HG03108 (cell line): ENCODE results near the gene RERE.
"Not testable (repeated sequence)": the region's sequence is repeated elsewhere in the genome, so short reads cannot be mapped to it uniquely, and the experiment has no call there.

ENCODE experiments used
- ATAC-seq: cut with Tn5 transposase; IDR thresholded peaks from one replicate; pipeline ENCODE4 v1.9.1; 2021; ENCODE audit warnings: moderate library complexity; ENCODE audit not compliant: unreplicated experiment

RERE gene

DNA sequence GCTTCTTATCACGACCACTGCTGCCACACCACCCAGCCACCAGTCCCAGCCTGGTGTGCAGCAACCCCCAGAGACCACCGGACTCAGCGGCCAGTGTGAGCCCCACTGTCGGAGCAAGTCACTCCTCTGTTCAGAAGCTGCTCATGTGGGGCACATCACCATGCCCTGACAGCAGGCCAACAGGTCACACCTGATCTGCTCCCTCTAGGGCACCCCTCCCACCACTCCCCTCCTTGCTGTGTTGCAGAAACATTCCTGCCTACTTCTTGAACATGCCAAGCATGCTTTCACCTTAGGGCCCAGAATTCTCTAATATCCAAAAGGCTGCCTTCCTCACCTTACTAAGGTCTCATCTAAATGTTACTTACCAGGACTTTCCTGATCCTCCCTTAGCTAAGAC lies 353.1 kb downstream of the RERE start:
- no peak for ATAC-seq

DNA sequence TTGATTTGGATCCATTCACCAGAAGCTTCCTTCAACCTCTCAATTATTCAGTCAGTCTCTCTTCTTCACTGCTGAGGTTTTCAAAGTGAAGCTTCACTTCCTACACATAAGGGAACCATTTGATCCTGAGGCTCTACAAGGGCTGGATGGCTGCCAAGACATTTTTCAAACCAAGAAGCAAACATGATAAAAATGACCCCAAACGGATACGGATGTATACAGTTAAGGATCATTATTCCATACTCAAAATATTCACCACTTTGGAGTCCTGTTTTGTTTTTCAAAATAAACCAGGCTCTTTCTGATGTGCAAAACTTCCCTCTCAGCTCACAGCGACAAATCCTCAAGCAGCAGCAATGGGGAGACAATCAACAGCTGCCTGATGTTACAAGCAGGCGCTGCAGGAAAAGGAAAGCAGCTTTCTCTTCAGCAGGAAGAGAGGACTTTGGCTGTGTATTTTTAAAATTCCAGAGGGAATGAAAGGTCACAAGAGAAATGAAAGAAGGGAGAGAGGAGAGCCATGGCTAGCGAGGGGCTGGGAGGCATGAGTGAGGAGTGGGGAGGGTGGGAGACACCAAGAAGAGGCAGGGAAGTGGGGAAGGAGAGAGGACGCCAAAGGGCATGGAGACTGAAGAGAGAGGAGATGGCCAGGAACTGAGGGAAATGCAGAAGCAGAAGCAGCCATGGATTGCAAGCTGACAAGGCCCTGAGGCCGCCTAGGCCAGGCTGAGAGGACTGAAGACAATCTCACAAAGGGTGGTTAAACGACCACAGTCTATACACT lies 354.1 kb downstream of the RERE start:
- ATAC-seq = no peak

DNA sequence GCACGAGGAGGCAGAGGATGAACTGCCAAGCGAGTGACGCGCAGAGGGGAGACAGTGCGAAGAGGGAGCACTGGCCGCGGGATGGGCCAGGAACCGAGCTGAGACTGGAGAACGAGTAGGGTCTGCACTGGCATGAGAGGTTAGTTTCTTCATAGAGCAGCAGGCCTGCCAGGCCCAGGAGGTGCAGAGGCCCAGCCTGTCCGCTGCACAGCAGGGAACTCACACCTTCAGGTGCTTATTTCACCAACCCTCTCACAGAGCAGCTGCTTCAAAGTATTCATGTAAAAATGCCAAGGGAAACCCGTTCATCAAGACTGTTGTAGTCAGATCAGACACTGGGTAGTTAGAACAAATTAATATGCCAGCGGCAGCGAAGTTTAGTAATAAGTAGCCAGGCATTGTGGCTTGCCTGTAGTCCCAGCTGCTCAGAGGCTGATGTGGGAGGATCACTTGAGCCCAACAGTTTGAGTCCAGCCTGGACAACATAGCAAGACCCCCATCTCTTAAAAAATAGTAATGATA lies 355.0 kb downstream of the RERE start:
- ATAC-seq = no peak

DNA sequence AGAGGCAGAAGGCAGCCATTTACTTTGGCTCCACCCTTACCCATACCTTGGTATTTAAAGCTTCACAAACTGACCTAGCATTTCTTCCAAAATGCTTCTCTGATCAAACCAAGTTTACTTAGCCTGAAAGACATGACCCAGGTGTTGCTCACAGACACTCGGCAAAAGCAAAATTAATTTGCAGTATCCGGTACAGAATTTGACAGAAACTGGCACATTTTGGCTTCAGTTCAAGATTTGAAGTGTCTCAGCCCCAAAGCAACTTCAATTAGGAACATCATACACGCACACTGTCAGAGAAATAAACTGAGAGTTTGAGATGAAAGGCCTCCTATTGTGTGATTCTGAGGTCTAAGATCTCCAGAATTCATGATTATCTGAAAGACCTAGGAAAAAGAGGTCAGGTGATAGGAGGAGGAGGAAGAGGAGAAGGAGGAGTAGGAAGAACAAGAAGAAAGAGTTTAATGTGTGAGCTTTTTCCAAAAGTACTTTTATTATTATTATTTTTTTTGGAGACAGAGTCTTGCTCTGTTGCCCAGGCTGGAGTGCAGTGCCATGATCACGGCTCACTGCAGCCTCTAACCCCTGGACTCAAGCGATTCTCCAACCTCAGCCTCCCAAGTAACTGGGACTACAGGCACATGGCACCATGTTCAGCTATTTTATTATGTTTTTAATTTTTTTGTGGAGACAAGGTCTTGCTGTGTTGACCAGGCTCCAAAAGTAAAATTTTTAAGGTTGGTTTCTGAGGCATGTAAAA lies 355.9 kb downstream of the RERE start:
- ATAC-seq = no peak

DNA sequence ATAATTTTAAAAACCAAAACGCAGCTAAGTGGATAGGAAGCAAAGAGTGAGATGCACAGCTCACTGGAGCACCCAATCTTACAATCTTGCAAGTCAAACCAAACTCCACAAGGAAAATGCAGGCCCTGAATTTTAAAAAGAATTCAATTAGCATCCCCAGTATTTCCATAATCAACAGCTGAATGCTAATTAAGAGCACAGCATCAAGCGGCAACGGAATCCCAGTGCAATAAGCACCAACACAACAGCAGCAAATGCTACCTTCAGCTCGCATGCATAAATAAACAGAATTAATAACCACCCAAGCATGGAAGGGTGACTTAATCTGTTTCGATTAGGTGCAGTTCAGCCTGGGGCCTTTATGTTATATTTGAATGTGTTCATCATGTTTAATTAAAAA lies 356.7 kb downstream of the RERE start:
- no peak for ATAC-seq

DNA sequence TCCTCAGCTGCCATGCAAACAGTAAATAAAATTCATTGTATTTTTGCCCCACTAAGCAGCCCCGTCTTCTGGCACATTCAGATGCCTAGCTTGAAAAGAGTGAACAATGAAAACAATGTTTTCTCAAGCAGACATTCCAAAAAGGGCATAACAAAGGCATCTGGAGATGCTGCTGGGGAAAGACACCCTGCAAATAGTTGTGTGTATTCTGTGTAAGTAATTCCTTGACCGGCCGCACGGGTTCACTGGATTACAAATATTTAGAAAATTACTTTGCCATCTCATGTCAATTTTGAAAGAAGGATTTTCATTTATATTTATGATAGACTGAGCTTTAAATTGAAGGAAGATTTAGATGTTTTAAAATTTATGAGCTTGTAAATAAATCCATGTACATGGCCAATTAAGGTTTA lies 357.3 kb downstream of the RERE start:
- ATAC-seq = no peak

DNA sequence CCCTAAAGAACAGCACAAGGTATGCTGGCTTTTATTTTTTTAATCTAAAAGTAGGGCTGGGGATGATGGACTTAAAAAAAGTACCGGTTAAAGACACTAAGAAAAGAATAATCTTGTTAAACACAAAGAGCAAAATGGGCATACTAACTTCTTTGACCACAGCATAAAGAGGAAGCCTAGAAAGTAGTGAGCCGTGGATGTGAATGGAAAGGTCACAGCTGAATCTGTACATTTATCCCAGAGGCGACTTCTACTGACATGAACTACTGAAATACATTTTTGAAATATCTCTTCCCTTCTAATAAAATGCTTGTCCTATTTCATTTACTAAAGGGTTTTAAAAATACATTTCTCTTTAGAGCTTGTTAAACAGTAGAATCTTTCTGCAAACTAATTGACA lies 358.8 kb downstream of the RERE start:
- no peak for ATAC-seq

DNA sequence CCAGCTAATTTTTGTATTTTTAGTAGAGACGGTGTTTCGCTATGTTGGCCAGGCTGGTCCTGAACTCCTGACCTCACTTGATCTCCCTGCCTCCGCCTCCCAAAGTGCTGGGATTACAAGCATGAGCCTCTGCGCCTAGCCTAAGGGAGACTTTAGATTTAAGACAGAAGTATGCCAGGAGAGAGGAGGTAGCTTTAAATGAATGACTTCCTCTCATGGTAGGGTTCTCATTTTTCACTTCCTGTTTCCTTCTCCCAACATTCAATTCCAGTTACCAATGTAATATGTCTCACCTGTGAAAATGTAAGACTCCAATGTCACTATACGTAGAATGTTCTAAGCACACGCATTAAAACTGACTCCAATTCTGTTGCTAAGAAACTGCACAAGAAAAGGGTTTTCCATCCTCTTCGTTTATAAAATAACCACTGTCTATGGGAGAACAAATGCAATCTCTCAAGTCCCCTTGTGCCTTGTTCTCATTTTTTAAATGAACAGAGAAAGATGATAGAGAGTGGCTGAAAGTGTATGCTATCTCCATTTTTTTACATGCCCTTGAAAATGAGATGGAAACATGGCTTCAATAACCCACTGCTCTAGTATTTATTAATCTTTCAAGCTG lies 359.6 kb downstream of the RERE start:
- no peak for ATAC-seq

DNA sequence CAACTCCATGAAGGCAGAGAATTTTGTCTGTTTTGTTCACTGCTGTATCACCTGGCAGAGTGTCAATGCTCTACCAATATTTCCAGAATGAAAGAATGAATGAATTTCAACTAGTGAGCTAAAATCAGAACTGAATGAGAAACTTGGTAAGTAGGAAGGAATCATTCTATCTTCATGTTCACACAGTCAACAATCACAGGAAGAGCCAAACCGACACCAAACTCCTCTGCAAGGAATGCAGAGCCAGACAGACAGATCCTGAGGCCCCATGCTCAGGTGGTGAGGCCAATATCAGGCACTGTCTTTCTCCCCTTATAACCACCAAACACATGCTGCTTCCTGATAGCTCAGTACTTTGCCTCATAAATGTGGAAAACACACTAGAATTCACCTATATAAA lies 360.4 kb downstream of the RERE start:
- no peak for ATAC-seq

DNA sequence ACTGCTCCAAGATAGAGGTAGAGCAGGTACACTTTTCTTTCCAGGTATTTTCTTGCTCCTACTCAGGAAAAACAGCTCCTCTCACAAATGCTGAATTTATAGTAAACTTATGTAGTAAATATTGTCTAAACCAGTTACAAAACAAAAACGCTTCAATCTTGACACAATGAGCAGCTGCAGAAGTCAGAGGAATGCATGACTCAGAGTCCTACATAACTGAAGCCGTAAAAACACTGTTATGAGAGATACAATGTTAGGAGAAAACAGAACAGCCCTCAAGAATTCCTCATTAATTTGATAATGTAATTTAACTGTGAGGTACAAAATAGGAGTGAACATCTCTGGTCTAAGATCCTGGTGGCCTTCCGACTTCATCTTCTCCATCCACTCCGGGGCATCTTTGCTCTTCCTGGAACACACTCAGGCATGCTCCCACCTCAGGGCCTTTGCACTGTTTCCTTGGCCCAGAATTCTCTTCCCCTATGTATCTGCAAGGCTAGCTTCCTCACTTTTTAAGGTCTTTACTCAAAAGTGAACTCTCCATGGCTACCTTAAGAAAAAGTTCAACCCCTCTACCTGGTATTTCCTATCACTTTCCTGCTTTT lies 361.0 kb downstream of the RERE start:
- ATAC-seq = no peak

DNA sequence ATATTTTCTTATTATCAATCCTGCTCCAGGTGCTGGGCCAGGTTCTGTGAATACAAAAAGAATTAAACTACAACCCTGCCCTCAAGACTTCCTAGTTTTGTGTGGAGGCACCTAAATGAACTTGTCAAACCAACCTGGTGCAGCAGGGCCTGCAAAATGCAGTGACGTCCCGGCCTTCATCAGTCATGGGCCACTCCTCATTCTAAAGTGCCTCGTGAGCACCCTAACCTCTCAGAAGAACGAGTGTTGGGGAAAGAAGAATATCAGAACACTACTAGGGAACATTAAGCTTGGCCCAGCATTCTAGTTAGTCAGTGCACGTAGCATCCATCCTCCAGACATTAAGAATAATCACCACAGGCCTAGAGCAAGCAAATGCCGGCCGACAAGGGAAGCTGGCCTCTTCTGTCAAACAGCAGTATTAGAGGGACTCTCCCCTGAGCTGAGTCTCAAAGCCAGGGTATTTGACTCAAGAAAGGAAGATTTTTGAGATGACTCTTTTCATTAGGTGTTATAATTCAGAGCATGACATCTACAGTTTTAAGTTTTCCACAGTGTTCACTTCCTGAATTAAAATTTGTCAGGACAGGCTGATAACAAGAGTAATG lies 361.6 kb downstream of the RERE start:
- ATAC-seq = no peak

DNA sequence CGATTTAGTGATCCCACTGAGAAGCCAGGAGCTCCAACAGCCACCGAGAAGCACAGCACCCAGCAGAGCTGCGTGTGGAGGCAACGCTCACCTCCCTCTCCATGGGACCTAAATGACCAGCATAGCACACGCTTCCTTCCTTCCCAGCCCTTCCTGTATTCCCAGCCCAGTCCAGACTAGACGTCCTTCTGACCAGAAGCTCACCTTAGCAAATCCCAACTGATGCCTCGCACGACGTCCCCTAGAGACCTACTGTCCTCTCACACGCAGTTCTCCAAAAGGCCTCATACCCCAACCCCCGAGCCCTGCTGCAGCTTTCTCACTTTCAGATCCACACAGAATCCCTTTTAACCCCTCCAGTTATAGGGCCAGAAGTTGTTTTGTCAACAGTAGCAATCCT lies 367.1 kb downstream of the RERE start:
- no peak for ATAC-seq

DNA sequence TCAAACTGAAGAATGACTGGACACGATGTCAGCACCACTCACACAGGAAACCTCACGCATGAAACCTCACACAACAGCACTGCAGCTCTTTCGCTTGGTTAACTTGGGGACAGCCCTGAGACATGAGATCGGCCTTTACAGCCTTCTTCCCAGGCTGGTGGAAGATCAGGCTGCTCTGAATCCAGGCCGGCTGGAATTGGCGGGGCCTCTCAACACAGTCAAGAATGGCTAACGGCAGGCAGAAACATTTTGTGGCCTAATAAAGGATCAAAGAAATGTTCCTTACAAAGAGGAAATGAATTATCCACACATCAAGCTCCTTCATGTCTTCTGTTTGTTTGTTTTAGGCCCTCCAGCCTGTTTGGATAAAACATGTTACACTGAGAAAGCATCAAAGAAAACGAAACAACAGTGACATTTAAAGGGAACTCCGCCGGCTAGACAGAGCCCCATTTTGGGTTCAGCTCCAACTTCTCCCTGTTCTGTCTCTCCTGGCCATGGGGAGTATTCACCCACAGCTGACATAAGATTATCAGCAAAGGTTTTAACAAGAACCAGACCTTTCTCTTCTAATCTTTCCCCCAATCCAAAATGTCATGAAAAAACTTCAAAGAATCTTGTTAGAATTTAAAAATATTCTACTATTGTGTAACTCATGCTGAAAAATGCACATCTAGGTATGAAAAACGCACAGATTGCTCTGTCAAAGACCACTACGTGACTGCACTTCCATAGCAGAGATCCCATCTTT lies 368.4 kb downstream of the RERE start:
- no peak for ATAC-seq

DNA sequence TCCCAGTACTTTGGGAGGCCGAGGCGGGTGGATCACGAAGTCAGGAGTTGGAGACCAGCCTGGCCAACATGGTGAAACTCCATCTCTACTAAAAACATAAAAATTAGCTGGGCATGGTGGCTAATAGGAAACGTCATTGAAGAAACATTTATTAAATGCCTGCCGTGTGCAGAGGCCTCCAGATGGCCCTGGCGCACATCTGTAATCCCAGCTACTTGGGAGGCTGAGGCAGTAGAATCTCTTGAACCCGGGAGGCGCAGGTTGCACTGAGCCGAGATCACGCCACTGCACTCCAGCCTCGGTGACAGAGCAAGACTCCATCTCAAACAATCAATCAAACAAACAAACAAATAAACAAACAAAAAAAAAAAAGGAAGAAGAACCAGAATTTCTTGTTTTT lies 368.9 kb downstream of the RERE start:
- ATAC-seq = not testable (repeated sequence)

DNA sequence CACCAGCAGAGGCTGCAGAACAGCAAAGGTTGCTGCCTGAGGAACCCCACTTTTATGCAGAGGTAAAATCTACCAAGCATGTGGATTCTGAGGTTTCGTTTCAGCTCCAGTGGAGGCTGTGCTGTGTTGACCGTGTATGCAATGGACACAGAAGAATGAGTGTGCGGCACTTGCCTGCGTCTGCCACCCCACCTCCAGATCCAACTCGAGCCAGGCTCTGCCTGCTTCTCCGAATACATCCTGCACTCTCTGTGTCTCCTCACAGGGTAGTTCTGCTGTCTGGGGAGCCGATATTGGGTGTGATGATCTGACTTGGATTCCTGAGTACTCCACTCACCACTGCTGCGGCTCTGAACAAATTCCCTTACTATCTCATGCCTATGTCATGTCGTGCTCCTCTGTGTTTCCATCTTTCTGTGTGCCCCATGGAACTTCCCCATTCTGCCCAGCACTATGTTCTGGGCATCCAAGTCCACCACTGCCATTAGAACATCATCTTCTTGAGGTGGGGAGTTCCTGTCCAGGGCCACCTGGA lies 369.8 kb downstream of the RERE start:
- no peak for ATAC-seq

DNA sequence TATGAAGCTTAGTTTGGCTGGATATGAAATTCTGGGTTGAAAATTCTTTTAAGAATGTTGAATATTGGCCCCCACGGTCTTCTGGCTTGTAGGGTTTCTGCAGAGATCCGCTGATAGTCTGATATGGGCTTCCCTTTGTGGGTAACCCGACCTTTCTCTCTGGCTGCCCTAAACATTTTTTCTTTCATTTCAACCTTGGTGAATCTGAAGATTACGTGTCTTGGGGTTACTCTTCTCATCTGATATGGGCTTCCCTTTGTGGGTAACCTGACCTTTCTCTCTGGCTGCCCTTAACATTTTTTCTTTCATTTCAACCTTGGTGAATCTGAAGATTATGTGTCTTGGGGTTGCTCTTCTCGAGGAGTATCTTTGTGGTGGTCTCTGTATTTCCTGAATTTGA lies 371.3 kb downstream of the RERE start:
- ATAC-seq = not testable (repeated sequence)

DNA sequence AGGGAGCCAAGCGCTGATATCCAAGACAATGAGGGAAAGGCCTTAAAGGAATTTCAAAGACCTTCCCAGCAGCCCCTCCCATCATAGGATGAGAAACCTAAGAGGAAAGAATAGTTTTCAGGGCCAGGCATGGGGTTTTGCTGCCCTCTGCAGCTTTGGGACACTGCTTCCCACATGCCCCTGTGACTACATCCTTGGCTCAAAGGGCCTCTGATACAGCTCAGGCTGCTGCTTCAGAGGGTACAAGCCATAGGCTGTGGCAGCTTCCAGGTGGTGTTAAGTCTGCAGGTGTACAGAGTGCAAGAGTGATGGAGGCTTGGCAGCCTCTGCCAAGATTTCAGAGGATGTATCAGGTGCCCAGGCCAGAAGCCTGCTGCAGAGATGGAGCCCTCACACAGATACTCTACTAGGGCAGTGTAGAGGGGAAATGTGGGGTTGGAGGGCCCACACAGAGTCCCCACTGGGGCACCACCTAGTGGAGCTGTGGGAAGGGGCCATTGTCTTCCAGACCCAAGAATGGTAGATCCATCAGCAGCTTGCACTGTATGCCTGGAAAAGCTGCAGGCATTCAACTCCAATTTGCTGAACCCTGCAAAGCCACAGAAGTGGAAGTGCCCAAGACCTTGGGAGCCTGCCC lies 373.8 kb downstream of the RERE start:
- ATAC-seq = no peak

DNA sequence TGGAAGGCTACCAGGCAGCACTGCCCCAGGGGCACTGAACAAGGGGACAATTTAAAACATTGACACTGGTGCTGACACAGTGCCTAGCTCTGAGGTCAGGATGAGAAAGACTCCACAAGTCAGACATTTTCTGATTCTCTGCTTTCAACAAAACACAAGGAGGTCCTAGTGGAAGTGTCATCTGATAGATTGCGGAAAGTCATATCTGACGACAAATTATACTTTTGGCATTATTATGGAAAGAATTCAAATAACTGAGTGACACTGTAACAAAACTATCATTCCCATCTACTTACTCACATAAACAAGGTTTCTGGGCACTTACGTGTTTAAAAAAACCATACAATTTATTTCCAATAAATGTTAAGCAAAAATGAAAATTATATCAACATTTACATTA lies 376.0 kb downstream of the RERE start:
- no peak for ATAC-seq

DNA sequence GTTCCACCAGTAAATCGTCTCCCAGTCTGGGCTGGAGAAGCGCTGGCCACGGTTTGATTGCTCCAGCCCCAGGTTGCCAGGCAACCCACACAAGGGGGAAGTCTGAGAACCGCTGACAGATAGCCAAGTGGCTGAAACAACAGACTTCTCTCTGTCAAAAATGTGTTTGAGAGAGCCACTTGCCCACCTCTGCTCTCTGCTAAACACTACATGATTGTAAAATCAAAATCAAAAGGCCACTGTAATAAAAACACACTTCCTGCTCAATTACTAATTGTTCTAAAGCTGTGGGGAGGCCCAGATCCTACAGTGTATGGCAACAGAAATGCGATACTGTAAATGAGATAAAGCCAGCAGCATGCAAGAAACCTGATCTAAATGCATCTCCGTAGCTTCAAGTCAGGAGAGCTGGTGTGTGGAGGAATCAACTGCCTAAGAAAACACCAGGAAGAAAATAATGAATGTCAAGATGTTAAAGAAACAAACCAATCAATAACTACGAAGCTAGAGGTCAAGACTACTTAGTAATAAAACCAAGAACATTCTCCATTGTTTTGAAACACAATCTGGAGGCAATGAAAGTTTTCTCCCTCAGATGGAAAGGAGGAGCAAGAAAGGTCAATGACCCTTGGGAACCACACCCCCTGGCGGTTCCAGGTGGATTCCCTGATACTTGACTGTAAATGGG lies 378.3 kb downstream of the RERE start:
- ATAC-seq = peak; percentile 59
